GM21367 (cell line): ENCODE data around the gene COL4A6.

Source experiments
- ATAC-seq: cut with Tn5 transposase; IDR thresholded peaks from one replicate; pipeline ENCODE4 v1.9.1; 2021; ENCODE audit not compliant: unreplicated experiment

Gene COL4A6

DNA sequence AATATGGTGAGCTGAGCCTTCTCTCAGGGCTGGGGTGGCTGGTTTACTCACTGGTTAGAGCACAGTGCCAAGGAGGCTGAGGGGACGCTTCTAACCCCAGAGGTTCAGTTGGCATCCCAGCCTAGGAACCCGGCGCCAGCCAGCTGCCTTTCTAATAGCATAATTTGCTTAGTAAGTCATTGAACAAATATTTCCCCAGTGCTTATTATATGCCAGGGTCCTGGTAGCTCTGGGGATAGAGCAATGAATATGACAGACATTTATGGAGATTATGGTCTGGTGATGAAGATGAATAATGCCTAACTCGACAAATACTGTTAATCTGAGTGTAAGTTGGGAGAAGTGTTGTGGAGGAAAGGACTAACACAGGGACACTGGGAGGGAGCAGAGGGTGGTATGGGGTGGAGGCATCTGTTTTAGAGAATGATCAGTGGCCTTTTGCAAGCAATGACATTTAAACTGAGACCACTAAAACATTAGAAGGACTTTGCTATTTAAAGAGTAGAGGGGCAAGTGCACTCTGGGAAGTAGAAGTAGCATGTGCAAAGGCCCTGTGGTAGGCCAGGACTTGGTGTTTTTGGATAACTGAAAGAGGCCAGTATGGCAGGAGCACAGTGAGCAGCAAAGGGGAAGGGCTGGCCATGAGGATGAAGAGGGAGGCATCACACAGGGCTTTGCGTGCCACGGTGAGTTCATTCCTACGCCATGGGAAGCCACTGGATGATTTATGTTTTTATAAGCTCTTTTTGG lies 274.7 kb downstream of the COL4A6 start:
- ATAC-seq: no peak

DNA sequence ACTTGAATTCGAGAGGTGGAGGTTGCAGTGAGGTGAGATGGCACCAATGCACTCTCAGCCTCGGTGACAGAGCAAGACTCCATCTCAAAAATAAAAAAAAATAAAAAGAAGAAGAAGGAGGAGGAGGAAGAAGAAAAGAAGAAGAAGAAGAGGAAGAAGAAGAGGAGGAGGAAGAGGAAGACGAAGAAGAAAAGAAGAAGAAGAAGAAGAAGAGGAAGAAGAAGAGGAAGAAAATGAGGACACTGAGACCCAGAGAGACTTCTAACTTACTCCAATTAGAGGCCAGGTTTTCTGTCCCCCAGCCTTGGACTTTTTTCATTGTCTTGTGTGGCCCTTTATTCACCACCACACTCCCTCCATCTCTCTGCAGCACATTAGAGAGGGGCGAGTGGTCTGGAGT lies 276.0 kb downstream of the COL4A6 start:
- no peak for ATAC-seq

DNA sequence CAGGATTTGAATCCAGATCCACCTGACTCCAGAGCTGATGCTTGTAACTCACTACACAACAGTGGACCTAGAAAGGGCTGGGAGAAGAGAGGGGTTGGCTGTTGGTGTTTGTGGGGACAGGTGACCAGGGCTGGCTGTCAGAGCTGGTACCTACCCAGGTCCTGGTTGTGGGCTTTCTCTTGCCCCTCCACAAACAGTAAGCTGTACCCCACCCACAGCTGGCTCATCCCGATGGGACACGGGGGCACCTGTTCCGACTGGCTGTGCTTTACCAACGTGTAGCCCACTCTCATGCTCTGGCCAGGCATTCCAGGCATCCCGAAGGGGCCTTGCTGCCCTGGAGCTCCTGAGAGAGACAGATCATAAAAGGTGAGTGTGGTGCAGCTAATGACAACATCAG lies 277.9 kb downstream of the COL4A6 start:
- no peak for ATAC-seq

DNA sequence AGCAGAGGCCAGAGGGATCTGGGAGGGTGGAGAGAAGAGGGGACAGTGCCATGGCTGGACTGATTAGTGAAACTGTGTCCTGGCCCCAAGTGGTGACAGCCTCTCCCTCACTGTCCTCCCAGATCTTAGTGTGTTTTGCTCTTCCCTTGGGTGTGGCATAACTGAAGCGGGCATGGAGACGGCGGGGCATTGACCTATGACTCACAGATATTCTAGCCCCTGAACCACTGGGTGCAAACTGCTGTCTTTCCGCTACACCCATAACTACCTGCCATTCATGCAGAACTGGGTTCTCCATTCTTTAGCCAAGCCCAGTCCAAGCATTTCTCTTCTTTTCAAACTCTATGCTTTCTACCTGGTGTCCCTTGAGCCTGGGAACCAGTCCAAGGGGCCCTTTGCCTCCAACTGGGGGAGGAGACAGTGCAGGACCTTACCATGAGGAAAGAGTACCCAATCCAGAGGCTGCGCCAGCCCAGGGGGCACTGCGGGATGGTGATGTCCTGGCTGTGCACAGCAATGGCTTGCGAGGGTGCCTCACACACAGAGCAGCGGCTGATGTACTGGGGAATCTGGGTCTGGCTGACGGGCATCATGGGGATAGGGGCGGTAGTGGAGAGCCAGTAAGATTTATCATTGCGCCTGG lies 279.1 kb downstream of the COL4A6 start:
- ATAC-seq: no peak

DNA sequence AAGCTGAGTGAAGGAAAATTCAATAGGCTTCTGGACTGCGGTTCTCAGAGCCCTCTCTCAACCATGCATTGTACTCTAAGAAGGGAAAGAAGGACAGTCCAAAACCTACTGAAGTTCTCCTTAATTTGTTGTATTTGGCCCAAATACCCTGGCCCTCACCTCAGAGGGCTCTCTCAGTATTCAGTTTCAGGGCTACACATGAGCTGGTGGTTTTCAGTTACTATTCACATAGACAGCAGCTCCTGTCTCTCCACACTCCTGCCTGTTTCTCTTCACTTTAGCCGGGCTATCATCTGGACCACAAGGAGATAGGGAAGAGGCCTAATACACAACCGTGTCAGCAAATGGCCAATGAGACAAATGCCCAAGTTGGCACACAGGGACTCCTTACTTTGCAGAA lies 280.6 kb downstream of the COL4A6 start:
- ATAC-seq: no peak

DNA sequence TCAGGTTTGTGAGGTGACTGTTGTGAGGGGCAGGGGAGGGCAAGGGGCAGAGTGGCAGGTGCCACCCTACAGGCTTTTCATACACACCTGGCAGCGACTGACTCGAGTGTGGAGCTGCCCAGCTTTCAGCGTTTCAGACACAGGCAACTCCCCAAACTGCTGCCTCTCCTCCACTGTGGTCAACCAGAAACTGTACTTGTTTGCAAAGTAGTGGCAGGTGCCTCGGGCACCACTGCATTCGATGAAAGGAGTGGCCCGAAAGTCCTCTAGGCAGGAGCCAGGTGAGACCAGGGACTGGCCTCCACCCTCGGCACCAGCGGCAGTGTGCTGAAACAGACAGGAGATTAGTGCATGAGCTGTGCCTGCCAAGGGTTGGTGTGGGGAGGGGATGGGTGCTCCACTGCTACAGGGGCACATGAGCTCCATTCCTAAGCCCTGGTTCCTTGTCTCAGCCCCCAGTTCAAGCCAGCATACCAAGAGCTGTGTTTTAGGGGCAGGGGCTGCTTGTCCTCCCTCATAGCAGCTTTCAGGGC lies 281.2 kb downstream of the COL4A6 start:
- no peak for ATAC-seq

DNA sequence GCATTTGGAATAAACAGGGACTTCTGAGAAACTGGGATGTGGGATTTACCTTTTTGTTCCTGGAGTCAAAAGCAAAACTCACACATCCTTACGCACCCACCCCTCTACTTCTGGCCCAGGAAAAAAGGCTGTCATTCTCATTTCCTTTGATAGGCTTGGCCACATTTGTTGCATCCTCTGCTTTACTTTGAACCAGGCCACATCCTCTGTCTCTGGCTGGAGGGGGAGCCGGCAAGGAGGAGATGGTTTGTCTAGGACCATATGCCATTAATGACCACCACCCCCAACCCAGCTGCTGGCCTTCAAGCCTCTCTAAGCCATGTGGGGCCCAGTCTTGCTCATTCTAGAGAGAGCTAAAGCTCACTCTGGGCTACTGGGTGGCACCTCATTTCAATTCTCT lies 282.1 kb downstream of the COL4A6 start:
- ATAC-seq: no peak

DNA sequence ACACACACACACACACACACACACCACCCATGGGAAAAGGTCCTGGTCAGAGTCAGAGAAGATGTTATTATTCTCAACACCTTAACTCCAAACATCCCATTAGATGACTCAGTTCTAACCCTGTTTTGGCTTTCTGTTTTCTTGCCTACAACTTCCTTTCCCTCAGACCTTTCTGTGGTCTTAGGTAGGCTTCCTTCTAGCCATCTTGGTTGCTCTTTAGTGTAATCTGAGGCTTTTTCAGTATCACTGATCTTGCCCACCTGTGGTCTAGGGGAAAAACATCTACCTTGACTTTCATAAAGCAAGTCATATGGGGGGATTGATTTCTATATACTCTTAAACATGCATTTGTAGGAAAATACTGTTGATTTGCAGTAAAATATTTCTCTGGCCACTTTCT lies 289.7 kb downstream of the COL4A6 start:
- peak; percentile 85 for ATAC-seq

DNA sequence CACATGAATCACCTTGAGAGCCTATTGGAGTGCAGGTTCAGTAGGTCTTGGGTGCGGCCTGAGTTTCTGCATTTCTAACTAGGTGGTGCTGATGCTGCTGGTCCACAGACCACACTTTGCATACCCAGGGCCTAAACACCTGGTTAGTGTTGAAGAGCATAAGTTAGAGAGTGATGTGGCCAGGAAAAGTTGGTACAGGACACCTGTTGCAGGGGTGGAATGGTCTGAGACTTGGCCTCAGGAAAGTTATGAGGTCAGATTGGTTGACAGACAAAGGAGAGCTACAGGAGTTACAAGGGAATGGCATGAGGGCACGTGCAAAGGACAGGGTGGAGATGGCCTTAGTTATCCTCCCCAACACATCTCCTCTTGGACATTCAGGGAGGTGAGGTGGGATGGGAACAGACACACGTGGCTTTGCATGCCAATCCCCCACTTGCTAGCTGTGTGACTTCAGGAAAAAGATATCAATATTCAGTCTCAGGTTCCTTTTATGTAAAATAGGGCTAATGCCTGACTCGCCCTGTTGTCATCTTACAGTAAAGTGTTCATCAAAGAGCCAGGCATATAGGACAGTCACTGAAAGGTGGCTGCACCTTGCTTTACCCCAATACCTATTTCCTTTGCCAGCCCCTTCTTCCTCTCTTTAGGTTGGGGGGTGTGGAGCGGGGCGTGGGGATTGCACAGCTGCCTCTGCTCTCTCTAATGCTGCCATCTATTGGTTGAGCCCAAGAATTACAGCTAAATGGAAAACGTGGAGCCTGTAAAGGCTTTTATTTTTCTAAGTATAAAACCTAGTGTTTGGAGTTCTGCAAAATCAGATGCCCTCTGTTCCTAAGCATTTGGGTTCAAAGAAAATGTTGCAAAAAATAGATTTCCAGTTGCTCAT lies 299.2 kb downstream of the COL4A6 start:
- no peak for ATAC-seq

DNA sequence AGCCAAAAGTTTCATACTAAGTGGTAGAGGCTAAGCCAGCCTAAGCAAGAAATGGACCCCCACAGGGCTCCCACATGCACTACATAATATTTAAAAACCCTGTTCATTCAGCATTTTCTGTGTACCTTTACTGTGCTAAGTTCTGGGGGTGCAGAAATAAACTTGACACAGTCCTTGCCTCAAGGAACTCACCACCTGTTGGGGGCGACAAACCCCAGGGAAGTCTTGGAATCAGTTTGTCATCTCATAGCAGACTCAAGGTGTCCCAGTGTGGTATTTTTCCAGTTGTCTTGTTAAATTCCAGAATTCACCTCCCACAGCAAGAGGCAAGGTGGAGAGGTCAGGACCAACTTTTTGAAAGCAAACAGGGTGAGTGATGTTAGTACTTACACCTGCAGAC lies 303.5 kb downstream of the COL4A6 start:
- ATAC-seq: no peak

DNA sequence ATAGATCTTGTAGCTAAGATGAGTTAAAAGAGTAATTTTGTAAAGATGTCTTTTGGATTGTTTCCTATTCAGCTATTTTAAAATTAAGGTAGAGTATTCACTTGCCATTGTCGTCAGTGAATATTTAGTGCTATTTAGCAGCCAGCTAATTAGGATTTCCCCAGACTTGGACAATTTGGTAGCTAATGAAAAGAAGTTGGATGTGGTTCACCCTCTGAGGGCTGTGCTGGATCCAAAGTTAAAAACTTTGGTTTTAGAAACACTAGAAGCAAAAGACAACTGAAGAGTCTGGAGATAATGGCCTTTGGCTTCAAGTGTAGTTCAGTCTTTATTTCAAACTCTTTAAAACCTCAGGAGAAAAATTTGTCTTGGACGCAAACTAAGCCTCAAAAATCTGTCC lies 305.3 kb downstream of the COL4A6 start:
- ATAC-seq: no peak

DNA sequence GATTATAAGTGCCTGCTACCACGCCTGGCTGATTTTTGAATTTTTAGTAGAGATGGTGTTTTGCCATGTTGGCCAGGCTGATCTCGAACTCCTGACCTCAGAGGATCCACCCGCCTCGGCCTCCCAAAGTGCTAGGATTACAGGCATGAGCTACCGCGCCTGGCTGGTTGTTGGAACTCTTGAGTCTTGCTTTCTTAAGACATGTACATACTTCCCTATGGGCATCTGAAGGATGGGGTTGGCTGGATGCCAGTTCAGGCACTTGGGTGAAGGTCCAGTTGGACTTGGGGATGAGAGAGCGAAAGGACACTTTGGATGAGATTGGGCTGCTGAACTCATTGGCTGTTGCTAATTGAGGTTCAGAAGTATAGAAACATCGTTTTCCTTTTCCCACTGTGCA lies 306.2 kb downstream of the COL4A6 start:
- ATAC-seq: no peak

DNA sequence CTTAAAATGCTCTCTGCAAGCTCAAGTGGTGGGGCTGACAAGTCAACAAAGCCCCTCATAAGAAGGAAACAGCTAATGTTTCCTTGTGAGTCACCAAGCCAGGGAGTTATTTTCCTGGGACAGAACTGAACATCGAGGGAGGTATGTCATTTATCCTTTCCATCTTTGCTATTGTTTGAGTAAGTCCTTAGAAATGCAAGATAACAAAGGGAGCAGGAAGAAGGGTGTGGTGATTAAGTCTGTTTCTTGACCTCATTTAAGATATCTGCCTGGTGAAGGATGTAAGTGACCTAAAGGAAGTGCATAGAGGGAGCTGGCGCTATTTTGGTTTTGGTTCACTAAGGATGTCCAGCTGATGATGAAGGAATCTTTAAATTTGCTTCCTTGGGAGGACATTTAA lies 306.8 kb downstream of the COL4A6 start:
- no peak for ATAC-seq

DNA sequence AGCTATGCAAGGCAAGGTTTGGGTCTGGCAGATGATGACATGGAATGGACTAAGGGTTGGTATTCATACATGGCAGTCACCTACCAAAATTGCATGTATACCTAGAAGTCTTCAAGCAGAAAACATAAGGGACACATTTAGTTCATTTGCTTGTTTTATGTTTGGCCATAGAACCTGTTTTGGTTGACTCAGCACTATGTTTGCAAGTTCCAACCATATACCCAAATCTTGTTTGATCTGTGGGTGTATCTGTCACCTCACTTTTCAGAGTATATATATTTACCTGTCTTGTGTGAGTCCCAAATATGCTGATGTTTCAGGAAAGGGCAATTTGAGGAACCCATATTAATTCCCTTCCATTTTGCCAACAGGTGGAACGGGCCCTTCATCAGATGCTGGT lies 307.3 kb downstream of the COL4A6 start:
- no peak for ATAC-seq

DNA sequence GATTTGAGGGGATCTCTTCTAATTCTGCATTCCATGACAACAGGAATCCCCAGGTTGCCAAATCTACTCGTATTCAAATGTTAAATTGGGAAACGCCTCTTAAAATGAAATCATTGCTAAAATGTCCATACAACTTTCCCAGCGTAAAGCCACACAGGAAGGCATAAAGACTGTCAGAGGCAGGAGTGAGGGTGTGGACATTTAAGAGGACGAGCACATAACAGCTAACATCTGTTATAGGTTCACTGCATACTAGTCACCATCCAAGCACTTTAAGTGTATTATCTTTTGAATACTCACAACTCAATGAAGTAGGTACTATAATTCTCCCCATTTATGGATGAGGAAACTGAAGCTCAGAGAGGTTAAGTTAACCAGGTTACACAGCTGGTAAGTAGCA lies 311.1 kb downstream of the COL4A6 start:
- no peak for ATAC-seq

DNA sequence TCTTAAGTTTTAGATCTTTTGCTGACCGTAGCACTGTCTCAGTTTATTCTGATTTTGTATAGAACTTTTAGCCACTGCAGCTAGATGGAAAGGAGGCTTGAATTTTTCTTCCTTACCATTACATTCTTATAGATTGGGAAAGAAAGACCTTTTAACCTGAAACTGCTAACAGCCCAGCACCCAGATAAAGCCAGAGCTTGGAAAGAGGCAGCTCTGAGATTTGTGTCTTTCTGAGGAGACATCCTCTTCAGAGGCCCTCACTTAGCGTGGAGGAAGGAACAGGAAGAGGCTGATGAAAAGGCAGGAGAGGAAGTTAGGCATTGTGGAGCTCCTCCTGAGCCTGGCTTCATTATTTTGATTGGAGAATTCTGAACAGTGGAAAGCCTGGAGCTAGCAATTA lies 311.6 kb downstream of the COL4A6 start:
- no peak for ATAC-seq

DNA sequence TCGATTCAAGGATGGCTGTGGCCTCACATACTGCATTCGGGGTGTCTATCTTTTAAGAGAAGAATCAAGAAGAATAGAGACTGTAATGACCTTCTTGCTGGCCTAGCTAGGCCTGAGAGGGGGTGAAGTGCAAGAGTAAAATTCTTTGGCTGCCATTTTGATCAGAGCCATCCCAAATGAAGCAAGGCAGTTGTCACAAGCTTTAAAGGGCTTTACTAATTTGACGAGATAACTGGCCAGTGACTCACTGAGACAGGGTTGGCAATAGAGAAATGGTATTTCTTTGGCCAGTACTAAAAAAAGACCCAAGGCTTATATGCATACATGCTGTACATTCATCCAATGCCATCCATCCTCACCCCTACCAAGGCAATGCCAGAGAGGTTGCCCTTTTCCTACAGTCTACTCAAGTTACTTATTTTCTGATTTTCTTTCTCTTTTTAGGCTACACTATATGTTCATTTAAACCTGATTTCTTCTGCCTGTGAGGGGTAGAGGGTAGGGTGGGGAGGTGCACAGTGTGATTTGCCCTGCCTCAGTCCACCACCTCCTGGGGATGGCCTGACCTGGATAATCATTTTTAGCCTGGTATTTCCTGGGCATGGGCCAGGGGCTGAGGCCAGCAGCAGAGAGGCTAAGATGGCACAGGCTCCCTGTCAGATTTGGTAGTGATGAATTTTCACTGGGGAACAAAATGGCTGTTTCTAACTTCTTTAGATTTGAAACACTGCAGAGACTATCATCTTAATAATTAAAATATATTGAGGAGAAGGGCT lies 314.4 kb downstream of the COL4A6 start:
- no peak for ATAC-seq

DNA sequence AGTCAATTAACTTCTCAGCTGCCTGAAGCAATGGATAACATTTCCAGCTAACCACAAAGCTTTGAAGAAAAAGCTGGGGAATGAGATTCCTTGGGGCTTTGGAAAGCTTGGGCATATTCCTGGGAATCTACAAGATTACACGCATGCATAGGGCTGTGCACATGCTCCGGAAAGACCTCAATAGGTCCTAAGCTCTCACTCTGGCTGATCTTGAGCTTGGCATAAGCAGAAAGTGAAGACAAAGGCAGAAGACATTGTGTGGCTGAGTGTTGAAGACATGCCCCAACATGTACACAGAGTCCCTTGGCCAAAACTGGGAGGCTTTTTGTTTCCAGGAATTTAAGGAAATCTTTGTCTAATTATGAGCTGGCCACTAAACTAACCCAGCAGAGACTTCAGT lies 315.5 kb downstream of the COL4A6 start:
- ATAC-seq: no peak

DNA sequence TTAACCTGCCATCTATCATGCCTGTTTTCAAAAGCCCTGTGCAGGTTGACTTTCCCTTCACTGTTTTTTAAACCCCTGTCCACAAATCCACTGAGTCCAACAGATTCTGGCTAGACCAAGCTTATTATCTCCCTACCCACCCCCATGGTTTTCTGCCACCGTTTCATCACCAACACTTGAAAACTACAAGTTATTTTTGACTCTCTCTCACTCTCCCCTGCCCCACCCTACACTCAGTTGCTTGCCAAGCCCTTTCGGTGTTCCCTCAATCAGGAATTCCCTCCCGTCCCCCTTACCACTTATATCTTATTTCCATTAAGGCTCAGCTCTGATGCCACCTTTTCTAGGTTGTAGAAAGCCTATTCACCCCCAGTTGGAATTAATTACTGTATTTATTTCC lies 316.9 kb downstream of the COL4A6 start:
- ATAC-seq: no peak

DNA sequence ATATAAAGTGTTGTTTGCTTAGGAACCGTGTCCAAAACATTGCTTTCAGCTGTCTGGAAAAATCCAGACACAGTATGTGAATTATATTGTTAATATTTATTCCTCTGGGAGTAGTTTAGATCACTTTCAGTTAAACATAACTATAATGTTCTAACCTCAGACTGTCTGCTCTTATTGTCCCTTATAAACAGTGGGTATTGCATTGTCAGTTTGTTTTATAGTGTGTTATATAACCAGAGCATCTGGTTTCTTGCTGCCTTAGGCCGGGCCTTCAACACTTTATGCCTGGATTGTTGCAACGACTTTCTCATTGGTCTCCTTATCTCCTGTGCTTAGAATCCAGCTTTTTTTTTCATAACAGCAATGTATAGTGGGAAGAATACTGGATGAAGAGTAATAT lies 320.2 kb downstream of the COL4A6 start:
- ATAC-seq: no peak

DNA sequence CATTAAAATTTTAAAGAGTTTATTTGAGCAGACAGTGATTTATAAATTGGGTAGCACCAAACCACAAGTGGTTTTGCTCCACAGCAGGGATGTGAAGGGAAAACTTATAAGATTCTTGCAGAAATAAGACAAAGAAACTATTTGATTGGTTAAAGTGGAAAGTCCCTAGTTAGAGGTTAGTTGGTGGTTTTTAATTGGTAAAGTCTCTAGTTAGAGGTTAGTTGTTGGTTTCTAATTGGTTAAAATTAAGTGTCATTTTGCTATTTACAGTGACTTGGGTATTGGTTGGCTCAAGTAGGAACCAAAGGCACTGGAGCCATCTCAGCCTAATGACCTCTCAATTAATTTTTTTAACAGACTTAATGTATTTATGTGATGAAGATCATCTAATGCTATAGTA lies 323.7 kb downstream of the COL4A6 start:
- ATAC-seq: no peak
